ENCODE data around the gene TPM2.

Gene TPM2

GRCh38 chr9:35689542-35690293 is at the start of gene TPM2:
TSS of gene TPM2 (minus strand) at chr9:35689925. CDS start at chr9:35689817, 108 bp downstream.
- no peak for DNase-seq (ENCODE audit: low spot score)

GRCh38 chr9:35738924-35739323 is 49.2 kb upstream of the TPM2 start:
- DNase-seq (ENCODE audit: low spot score) = no peak

- no peak for DNase-seq (ENCODE audit: low spot score)
Observed at GRCh38 chr9:35738186-35738585, 48.5 kb upstream of the TPM2 start.

GRCh38 chr9:35737143-35737542 is 47.4 kb upstream of the TPM2 start:
- no peak for DNase-seq (ENCODE audit: low spot score)

- DNase-seq (ENCODE audit: low spot score) = peak; percentile 61
Observed at GRCh38 chr9:35736201-35736633, 46.5 kb upstream of the TPM2 start.

GRCh38 chr9:35734096-35734495 is 44.4 kb upstream of the TPM2 start:
- DNase-seq (ENCODE audit: low spot score) = no peak

GRCh38 chr9:35732800-35733541 is 43.2 kb upstream of the TPM2 start:
- peak; percentile 84 for DNase-seq (ENCODE audit: low spot score)

GRCh38 chr9:35732185-35732799 is 42.6 kb upstream of the TPM2 start, which contains the start of the genes CREB3 and TLN1:
TSS of gene CREB3 (plus strand) at chr9:35732666. CDS start at chr9:35732773, 107 bp downstream.
TSS of gene TLN1 (minus strand) at chr9:35732195. CDS start at chr9:35725694, 6,501 bp downstream.
- DNase-seq (ENCODE audit: low spot score) = peak; percentile 98

- no peak for DNase-seq (ENCODE audit: low spot score)
Observed at GRCh38 chr9:35731415-35732184, 41.9 kb upstream of the TPM2 start.

- DNase-seq (ENCODE audit: low spot score) = no peak
Observed at GRCh38 chr9:35730486-35730854, 40.7 kb upstream of the TPM2 start.

GRCh38 chr9:35729700-35730485 is 40.2 kb upstream of the TPM2 start:
- DNase-seq (ENCODE audit: low spot score) = peak; percentile 82

GRCh38 chr9:35729101-35729500 is 39.4 kb upstream of the TPM2 start:
- no peak for DNase-seq (ENCODE audit: low spot score)

GRCh38 chr9:35728041-35728971 is 38.6 kb upstream of the TPM2 start:
- DNase-seq (ENCODE audit: low spot score) = no peak

- no peak for DNase-seq (ENCODE audit: low spot score)
Observed at GRCh38 chr9:35727676-35728040, 37.9 kb upstream of the TPM2 start.

GRCh38 chr9:35726931-35727330 is 37.2 kb upstream of the TPM2 start:
- DNase-seq (ENCODE audit: low spot score) = no peak

GRCh38 chr9:35725362-35725761 is 35.6 kb upstream of the TPM2 start:
- DNase-seq (ENCODE audit: low spot score) = no peak

- no peak for DNase-seq (ENCODE audit: low spot score)
Observed at GRCh38 chr9:35723908-35724307, 34.2 kb upstream of the TPM2 start.

GRCh38 chr9:35723426-35723825 is 33.7 kb upstream of the TPM2 start:
- no peak for DNase-seq (ENCODE audit: low spot score)

GRCh38 chr9:35719546-35719945 is 29.8 kb upstream of the TPM2 start:
- DNase-seq (ENCODE audit: low spot score) = no peak

Data from SW480 (cell line).